ENCODE data around the gene RGL2. TPM values are rescaled to one million over a fixed set of nuclear protein-coding genes. Genes with fewer than 3 reads are reported as not detected.
A peak's percentile ranks its signal among the peaks of the same experiment; 100 is the strongest.

Gene RGL2
- total and polyA plus RNA-seq, 2 of the 13 experiments (the other 11 are each of a cell fraction or from before 2014, with no cell fraction given) = 22.9 to 47.4 TPM

DNA sequence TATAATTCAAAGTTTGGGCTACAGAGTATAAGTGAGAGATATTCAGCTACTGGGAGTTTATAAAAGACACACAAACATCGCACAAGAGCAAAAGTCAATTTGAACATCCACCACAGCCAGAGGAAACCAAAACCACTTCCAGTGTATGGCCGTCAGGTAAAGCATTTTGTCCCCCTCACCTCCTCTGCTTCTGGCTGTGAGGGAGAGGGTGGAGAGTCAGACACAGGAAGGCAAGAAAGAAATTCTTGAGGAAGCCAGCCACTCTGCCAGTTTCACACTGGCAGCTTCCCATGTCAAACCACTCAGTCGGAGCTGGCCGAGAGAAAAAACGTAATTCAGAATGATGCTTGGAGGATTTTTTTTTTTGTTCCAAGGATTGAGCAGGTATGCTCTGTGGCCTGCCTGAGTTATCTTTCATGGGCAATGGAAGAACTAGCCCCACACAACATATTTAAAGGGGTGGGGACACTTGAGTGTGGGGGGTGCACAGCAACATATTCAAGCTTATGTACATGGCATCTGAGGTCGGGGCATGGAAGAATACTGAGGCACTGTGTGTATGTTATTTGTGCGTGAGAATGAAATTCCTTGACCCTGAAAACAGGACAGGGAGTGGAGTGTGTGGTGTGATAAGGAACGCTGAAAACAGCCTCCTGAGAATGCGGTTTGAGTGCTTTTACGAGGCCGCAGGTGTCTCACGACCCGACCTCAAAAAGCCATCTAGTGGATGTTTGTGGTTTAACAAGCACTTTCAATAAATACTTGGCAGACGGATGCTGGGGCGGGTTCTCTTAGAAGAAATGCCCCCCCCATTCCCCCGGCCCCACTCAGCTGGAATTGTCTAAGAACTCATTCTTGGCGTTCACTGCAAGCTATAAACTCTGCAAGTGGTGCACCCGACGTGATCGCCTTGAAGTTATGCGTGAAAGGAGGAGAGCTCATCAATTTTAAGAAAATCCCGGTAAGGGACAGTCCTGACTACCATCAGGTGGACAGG, 46.3 kb upstream of the RGL2 start (continued):
- TF ChIP-seq ZNF891 (CRISPR knock-in tag; IDR thresholded peaks at IDR 0.05) = no peak
- TF ChIP-seq, protein P1, sequence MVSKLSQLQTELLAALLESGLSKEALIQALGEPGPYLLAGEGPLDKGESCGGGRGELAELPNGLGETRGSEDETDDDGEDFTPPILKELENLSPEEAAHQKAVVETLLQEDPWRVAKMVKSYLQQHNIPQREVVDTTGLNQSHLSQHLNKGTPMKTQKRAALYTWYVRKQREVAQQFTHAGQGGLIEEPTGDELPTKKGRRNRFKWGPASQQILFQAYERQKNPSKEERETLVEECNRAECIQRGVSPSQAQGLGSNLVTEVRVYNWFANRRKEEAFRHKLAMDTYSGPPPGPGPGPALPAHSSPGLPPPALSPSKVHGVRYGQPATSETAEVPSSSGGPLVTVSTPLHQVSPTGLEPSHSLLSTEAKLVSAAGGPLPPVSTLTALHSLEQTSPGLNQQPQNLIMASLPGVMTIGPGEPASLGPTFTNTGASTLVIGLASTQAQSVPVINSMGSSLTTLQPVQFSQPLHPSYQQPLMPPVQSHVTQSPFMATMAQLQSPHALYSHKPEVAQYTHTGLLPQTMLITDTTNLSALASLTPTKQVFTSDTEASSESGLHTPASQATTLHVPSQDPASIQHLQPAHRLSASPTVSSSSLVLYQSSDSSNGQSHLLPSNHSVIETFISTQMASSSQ (IDR thresholded peaks at IDR 0.05; ENCODE audit: low read depth) = no peak
- TF ChIP-seq, protein P1 (CRISPR knock-in tag; IDR thresholded peaks at IDR 0.05; ENCODE audit: borderline replicate concordance) = 0 out of 2 replicates have a peak, but pooled peaks have one; percentile 22
- TF ChIP-seq, protein P2, sequence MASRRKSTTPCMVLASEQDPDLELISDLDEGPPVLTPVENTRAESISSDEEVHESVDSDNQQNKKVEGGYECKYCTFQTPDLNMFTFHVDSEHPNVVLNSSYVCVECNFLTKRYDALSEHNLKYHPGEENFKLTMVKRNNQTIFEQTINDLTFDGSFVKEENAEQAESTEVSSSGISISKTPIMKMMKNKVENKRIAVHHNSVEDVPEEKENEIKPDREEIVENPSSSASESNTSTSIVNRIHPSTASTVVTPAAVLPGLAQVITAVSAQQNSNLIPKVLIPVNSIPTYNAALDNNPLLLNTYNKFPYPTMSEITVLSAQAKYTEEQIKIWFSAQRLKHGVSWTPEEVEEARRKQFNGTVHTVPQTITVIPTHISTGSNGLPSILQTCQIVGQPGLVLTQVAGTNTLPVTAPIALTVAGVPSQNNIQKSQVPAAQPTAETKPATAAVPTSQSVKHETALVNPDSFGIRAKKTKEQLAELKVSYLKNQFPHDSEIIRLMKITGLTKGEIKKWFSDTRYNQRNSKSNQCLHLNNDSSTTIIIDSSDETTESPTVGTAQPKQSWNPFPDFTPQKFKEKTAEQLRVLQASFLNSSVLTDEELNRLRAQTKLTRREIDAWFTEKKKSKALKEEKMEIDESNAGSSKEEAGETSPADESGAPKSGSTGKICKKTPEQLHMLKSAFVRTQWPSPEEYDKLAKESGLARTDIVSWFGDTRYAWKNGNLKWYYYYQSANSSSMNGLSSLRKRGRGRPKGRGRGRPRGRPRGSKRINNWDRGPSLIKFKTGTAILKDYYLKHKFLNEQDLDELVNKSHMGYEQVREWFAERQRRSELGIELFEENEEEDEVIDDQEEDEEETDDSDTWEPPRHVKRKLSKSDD (CRISPR knock-in tag; IDR thresholded peaks at IDR 0.05; ENCODE audit: low read depth) = no peak
- TF ChIP-seq, protein P3, sequence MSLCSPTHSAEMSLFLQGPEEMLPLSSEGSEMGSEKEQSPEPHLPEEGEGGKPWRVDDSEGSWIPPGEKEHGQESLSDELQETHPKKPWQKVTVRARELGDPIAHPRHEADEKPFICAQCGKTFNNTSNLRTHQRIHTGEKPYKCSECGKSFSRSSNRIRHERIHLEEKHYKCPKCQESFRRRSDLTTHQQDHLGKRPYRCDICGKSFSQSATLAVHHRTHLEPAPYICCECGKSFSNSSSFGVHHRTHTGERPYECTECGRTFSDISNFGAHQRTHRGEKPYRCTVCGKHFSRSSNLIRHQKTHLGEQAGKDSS (CRISPR knock-in tag; IDR thresholded peaks at IDR 0.05; ENCODE audit: borderline replicate concordance, low read depth) = 0 out of 2 replicates have a peak, but pooled peaks have one; percentile 57
- no peak for TF ChIP-seq NCOR1 (IDR thresholded peaks at IDR 0.05; ENCODE audit: borderline replicate concordance, low read length)
- TF ChIP-seq EZH2 (conservative IDR thresholded peaks at IDR 0.05; ENCODE audit: low read depth, low read length) = 0 out of 2 replicates have a peak, but pooled peaks have one; percentile 52
- TF ChIP-seq NFIB (CRISPR knock-in tag; IDR thresholded peaks at IDR 0.05; ENCODE audit: borderline replicate concordance) = no peak
- no peak for TF ChIP-seq U2AF1 (optimal IDR thresholded peaks at IDR 0.05; ENCODE audit: low read depth, low read length)
- TF ChIP-seq MAZ (IDR thresholded peaks at IDR 0.05; ENCODE audit: borderline replicate concordance, low read depth, low read length) = no peak
- no peak for TF ChIP-seq MAZ (CRISPR knock-in tag; IDR thresholded peaks at IDR 0.05; ENCODE audit: low read depth)
- peak; percentile 37; the same call in 1 of the 2 replicates for TF ChIP-seq ZFX (CRISPR knock-in tag; IDR thresholded peaks at IDR 0.05; ENCODE audit: low read depth)
- no peak for TF ChIP-seq ZNF10 (CRISPR knock-in tag; IDR thresholded peaks at IDR 0.05; ENCODE audit: borderline replicate concordance, low read depth)
- peak; percentile 75 for TF ChIP-seq SMC3 (IDR thresholded peaks at IDR 0.05; ENCODE audit: low read length)
- no peak for TF ChIP-seq ZNF350 (CRISPR knock-in tag; IDR thresholded peaks at IDR 0.05; ENCODE audit: borderline replicate concordance, low read depth)
- 0 out of 2 replicates have a peak, but pooled peaks have one; percentile 16 for TF ChIP-seq ZNF501 (CRISPR knock-in tag; IDR thresholded peaks at IDR 0.05)
- peak; percentile 59; the same call in 1 of the 2 replicates for TF ChIP-seq RAD21 (CRISPR knock-in tag; IDR thresholded peaks at IDR 0.05)
- TF ChIP-seq ZFP37 (CRISPR knock-in tag; IDR thresholded peaks at IDR 0.05; ENCODE audit: borderline replicate concordance) = no peak
- TF ChIP-seq HDAC2 (CRISPR knock-in tag; IDR thresholded peaks at IDR 0.05) = no peak
- TF ChIP-seq, protein P4, sequence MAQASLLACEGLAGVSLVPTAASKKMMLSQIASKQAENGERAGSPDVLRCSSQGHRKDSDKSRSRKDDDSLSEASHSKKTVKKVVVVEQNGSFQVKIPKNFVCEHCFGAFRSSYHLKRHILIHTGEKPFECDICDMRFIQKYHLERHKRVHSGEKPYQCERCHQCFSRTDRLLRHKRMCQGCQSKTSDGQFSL (CRISPR knock-in tag; IDR thresholded peaks at IDR 0.05) = peak; percentile 89

Measured in HepG2 (cell line).